Thyroid gland (tissue), 4 donors: Measurements from ENCODE around the gene RBP3. TPM values are rescaled to one million over a fixed set of nuclear protein-coding genes. Genes with fewer than 3 reads are reported as not detected.

ENCODE experiments used
- DNase-seq, 2 donors: peaks; one replicate each; pipeline ENCODE4 v3.0.0-alpha.2; 2019
- H3K27ac ChIP-seq, 3 donors: fragments of 200-600 bp; sonication (generic); 1 replicate in 2 of 3; 2 replicates in 1 of 3; pipeline ENCODE4 v1.5.1; 2016 to 2019; ENCODE audit warnings: mild to moderate bottlenecking in 1 of 3, moderate library complexity in 1 of 3
- H3K27me3 ChIP-seq: fragments of 200-600 bp; sonication (generic); one replicate; pipeline ENCODE4 v1.5.1; 2019
- H3K36me3 ChIP-seq, 2 donors: fragments of 200-600 bp; sonication (generic); one replicate each; pipeline ENCODE4 v1.5.1; 2016 to 2019
- H3K4me1 ChIP-seq, 2 donors: fragments of 200-600 bp; sonication (generic); one replicate each; pipeline ENCODE4 v1.5.1; 2017 to 2019
- H3K4me3 ChIP-seq, 3 donors: fragments of 200-600 bp; sonication (generic); replicated peaks in 1 of 3; 1 replicate in 2 of 3; 2 replicates in 1 of 3; pipeline ENCODE4 v1.5.1; 2016; ENCODE audit warnings: mild to moderate bottlenecking in 1 of 3
- H3K9me3 ChIP-seq: fragments of 200-600 bp; sonication (generic); one replicate; pipeline ENCODE4 v1.5.1; 2017
- CTCF ChIP-seq, 6 experiments: fragments of 200-600 bp in 3 of 6; fragments of 450-650 bp in 3 of 6; sonication (generic) in 3 of 6; IDR thresholded peaks; one replicate each; pipeline ENCODE4 v1.5.1; 2016 to 2019; ENCODE audit warnings: antibody characterized with exemption in 6 of 6, mild to moderate bottlenecking in 2 of 6, inconsistent platforms in 1 of 6, moderate library complexity in 1 of 6
- POLR2A ChIP-seq, 2 donors: fragments of 450-650 bp; IDR thresholded peaks; one replicate each; pipeline ENCODE4 v1.6.1; 2017; ENCODE audit warnings: antibody characterized with exemption in 2 of 2, mild to moderate bottlenecking in 2 of 2, moderate library complexity in 1 of 2
- WGBS, 2 donors: methylation state at CpG; one replicate each; pipeline ENCODE4 v1.1.5; 2017; 5-methylcytosine and 5-hydroxymethylcytosine counted together
- intact Hi-C: fragments of 100-400 bp; cut with DNase I; formaldehyde crosslinking; loops from one replicate; pipeline ENCODE4 v1.15.1; 2023
- total RNA-seq, 4 donors: library from RNA; depleted of rRNA; stranded (reverse); fragments of >200 nt; gene quantifications; one replicate each; pipeline ENCODE4 v1.2.3, GENCODE V29; 2016

RBP3 gene
- total RNA-seq, 4 donors from 2014 or later, result not detected

- no peak overlapping the region for H3K27ac ChIP-seq
Measured at GRCh38 chr10:47356708-47357107, 8.5 kb downstream of the RBP3 start.

DNA sequence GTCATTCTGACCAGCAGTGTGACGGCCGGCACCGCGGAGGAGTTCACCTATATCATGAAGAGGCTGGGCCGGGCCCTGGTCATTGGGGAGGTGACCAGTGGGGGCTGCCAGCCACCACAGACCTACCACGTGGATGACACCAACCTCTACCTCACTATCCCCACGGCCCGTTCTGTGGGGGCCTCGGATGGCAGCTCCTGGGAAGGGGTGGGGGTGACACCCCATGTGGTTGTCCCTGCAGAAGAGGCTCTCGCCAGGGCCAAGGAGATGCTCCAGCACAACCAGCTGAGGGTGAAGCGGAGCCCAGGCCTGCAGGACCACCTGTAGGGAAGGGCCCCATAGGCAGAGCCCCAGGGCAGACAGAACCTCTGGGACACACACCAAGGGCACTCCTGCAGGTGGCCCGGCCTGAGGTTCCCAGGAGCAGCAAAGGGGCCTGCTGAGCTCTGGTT lies 9.0 kb downstream of the RBP3 start:
- no peaks in the 10 kb centered on the region for H3K9me3 ChIP-seq
- WGBS, 2 donors, result 88 to 93% methylated on average over 2 to 8 of the region's 12 CpGs
- TF ChIP-seq CTCF (IDR thresholded peaks at IDR 0.05) (no peak), POLR2A (IDR thresholded peaks at IDR 0.05) (no peak)
- H3K27me3 ChIP-seq, result no peaks in the 10 kb centered on the region
- H3K36me3 ChIP-seq, result no peaks in the 10 kb centered on the region
- DNase-seq, result no peak
- intact Hi-C loops, result no loop called here
- no peak overlapping the region for H3K4me3 ChIP-seq
- no peak overlapping the region for H3K27ac ChIP-seq
- H3K4me1 ChIP-seq, result no peaks in the 10 kb centered on the region

More at GRCh38 chr10:47356708-47357107, 8.5 kb downstream of the RBP3 start:
- no peaks in the 10 kb centered on the region for H3K27me3 ChIP-seq
- WGBS, 2 donors, result 77 to 78% methylated on average over 5 of the region's 5 CpGs
- TF ChIP-seq CTCF (IDR thresholded peaks at IDR 0.05), result no peak
- no peak for TF ChIP-seq POLR2A (IDR thresholded peaks at IDR 0.05)
- H3K36me3 ChIP-seq, result no peaks in the 10 kb centered on the region
- H3K4me1 ChIP-seq, result no peaks in the 10 kb centered on the region
- no peak overlapping the region for H3K4me3 ChIP-seq
- DNase-seq, result no peak
- H3K9me3 ChIP-seq, result no peaks in the 10 kb centered on the region
- intact Hi-C loops, result no loop called here

- Histone ChIP-seq H3K4me1 (no peaks in the 10 kb centered on the region), H3K27me3 (no peaks in the 10 kb centered on the region), H3K4me3 (no peak overlapping the region), H3K9me3 (no peaks in the 10 kb centered on the region), H3K27ac (no peak overlapping the region), H3K36me3 (no peaks in the 10 kb centered on the region)
- 91 to 97% methylated on average over 3 of the region's 3 CpGs for WGBS, 2 donors
- TF ChIP-seq CTCF (IDR thresholded peaks at IDR 0.05) (no peak), POLR2A (IDR thresholded peaks at IDR 0.05) (no peak)
- no peak for DNase-seq
- intact Hi-C loops, result no loop called here
Measured at GRCh38 chr10:47357911-47358310, 9.7 kb downstream of the RBP3 start.

- 94 to 98% methylated on average over 2 to 3 of the region's 3 CpGs for whole genome bisulfite sequencing, 2 donors
- H3K4me1 ChIP-seq, result no peaks in the 10 kb centered on the region
Measured at GRCh38 chr10:47358457-47358856, 10.3 kb downstream of the RBP3 start.

GRCh38 chr10:47359101-47359500 lies 10.9 kb downstream of the RBP3 start:
- intact Hi-C loops, result no loop called here
- Histone ChIP-seq H3K27ac (no peak overlapping the region), H3K4me1 (no peaks in the 10 kb centered on the region), H3K27me3 (no peaks in the 10 kb centered on the region), H3K9me3 (no peaks in the 10 kb centered on the region), H3K4me3 (no peak overlapping the region), H3K36me3 (no peaks in the 10 kb centered on the region)
- TF ChIP-seq CTCF (IDR thresholded peaks at IDR 0.05), result no peak
- no peak for TF ChIP-seq POLR2A (IDR thresholded peaks at IDR 0.05)
- no peak for DNase-seq
- 90 to 97% methylated on average over 2 of the region's 2 CpGs for WGBS, 2 donors

More at GRCh38 chr10:47358457-47358856, 10.3 kb downstream of the RBP3 start:
- no peak for DNase-seq
- no peaks in the 10 kb centered on the region for H3K36me3 ChIP-seq
- H3K27ac ChIP-seq, result no peak overlapping the region
- H3K4me3 ChIP-seq, result no peak overlapping the region
- no peaks in the 10 kb centered on the region for H3K27me3 ChIP-seq
- no peaks in the 10 kb centered on the region for H3K9me3 ChIP-seq
- intact Hi-C loops, result no loop called here
- TF ChIP-seq POLR2A (IDR thresholded peaks at IDR 0.05) (no peak), CTCF (IDR thresholded peaks at IDR 0.05) (no peak)
